Left ventricle myocardium inferior (tissue), 1 donor: ENCODE data around the gene SPDYE2B. TPM values are rescaled to one million over a fixed set of nuclear protein-coding genes. Genes with fewer than 3 reads are reported as not detected.
"Not testable (repeated sequence)": the region's sequence is repeated elsewhere in the genome, so short reads cannot be mapped to it uniquely, and the experiment has no call there.

ENCODE experiments used
- DNase-seq: peaks from one replicate; pipeline ENCODE4 v3.0.0-alpha.2; 2020
- H3K27ac ChIP-seq: fragments of 200-600 bp; replicated peaks from 2 replicates; pipeline ENCODE4 v1.8.0; 2021
- H3K27me3 ChIP-seq: fragments of 200-600 bp; 2 replicates; pipeline ENCODE4 v1.8.0; 2021; ENCODE audit warnings: low read depth
- H3K36me3 ChIP-seq: fragments of 200-600 bp; 2 replicates; pipeline ENCODE4 v1.8.0; 2021
- H3K4me1 ChIP-seq: fragments of 200-600 bp; 2 replicates; pipeline ENCODE4 v1.8.0; 2021
- H3K4me3 ChIP-seq: fragments of 200-600 bp; 2 replicates; pipeline ENCODE4 v1.8.0; 2021; ENCODE audit warnings: mild to moderate bottlenecking, moderate library complexity
- H3K9me3 ChIP-seq: fragments of 200-600 bp; replicated peaks from 2 replicates; pipeline ENCODE4 v1.8.0; 2021
- intact Hi-C: fragments of 100-400 bp; cut with micrococcal nuclease; formaldehyde crosslinking; loops from one replicate; pipeline ENCODE4 v1.11.0; 2022
- total RNA-seq: library from RNA; stranded (reverse); fragmentation: NEBNext Ultra II Directional; extraction: Animal tissue kit (Norgen Biotek cat#: 25700); gene quantifications from one replicate; pipeline ENCODE4 v1.2.1, GENCODE V29; 2021
- donor health status: DM: no; HTN: yes; CAD: no; lungs with severe emphysema.

The SPDYE2B gene
- total RNA-seq, 1 donor from 2014 or later = not detected

DNA sequence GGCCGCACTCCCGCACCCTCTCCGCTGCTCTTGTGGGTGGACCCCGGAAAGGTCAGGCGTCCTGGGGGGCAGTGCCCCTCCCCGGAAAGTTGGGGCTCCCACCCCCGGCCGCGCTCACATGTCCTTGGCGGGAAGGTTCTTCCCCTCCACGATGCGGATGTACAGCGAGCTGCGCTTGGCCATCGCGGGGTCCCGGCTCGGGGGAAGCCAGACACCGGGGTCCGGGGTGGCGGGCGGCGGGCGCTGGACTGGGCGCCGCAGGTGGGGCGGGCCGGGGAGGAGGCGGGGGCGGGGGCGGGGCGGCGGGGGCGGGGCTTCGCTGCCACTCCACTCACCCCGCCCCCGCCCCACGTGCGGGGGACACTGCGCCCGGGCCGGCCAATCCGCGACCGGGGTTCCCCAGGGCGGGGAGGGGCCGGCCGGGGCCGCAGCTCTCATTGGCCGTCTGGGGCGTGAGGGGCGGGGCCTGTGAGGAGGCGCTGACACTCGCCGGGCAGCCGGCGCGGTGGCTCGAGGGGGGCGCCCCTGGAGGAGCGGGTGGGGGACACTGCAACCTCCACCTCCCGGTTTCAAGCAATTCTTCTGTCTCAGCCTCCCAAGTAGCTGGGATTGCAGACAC is 33.5 kb upstream of the SPDYE2B start, which contains the start of gene RASA4:
Gene RASA4 (minus strand): TSS at position 250 of the 619 bp plus-strand sequence. CDS start 67 bp downstream, at position 183.
- H3K36me3 ChIP-seq, H3K27me3 ChIP-seq, H3K9me3 ChIP-seq, H3K4me1 ChIP-seq, intact Hi-C loops: not testable (repeated sequence)
- Histone ChIP-seq H3K4me3 (peak within 1 kb of the TSS; percentile 63), H3K27ac (peak within 1 kb of the TSS; percentile 56)
- peak; percentile 59 for DNase-seq

DNA sequence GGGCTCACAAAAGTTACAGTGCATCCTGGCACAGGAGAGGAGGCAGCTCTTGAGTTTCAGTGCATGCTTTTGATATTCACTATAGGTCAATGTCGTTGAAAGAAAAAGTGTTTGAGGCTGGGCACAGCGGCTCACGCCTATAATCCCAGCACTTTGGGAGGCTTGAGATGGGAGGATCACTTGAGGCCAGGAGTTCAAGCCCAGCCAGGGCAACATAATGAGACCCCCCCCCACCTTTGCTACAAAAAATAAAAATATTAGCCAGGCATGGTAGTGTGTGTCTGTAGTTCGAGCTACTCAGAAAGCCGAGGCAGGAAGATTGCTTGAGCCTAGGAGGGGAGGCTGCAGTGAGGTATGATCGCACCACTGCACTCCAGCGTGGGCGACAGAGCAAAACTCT is 32.0 kb upstream of the SPDYE2B start:
- peak; percentile 11 for DNase-seq
- H3K36me3 ChIP-seq, H3K27me3 ChIP-seq, H3K9me3 ChIP-seq, H3K4me1 ChIP-seq, H3K4me3 ChIP-seq, intact Hi-C loops, H3K27ac ChIP-seq: not testable (repeated sequence)

DNA sequence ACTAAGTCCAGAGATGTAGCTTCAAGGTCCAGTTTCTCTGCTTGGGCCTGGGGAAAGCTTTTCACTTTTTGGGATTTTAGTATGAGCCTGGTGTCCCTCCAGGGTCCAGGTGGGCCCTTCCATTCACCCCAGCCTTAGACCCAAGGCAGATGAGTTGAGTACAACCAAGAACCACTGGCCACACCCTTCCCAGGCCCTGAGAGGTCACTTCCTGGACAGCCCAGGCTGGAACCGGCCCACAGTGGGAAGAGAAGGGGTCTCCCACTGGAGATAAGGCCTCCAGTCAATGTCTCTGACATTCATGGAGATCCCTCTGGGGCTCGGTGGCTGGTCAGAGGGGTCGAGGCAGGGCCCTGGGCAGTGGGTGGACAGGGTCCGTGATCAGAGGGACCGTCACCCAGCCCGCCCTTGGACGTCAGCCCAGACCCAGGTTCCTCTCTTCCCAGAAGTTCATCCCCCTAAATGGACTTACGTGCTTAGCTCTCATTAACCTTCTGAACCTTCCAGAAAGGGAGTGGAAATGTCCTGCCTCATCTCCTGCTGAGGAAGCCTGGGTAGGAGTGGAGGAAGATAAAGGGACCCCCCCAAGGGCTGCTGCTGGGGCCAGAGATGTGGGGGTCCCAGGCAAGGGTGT is 22.7 kb upstream of the SPDYE2B start:
- H3K27me3 ChIP-seq, H3K4me1 ChIP-seq, intact Hi-C loops, H3K36me3 ChIP-seq, DNase-seq, H3K9me3 ChIP-seq, H3K4me3 ChIP-seq, H3K27ac ChIP-seq: not testable (repeated sequence)

DNA sequence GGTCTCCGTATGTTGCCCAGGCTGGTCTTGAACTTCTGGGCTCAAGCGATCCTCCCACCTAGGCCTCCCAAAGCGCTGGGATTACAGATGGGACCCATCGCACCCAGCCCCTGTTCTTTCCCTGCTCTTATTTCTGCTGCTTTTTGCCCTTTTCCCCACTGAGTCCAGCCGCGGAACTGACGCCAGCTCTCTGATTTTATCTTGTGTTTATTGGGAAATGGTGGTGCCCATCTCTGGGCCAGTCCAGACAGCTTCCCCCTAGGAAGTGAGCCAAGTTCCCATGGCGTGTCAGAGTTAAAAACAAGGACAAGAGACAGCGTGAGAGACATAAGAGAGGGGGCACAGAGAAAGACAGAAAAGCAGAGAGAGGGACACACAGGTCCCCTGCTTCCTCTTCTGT is 19.5 kb upstream of the SPDYE2B start:
- H3K27ac ChIP-seq, H3K4me3 ChIP-seq, H3K4me1 ChIP-seq, H3K27me3 ChIP-seq, H3K36me3 ChIP-seq, intact Hi-C loops, H3K9me3 ChIP-seq: not testable (repeated sequence)
- peak; percentile 7 for DNase-seq

DNA sequence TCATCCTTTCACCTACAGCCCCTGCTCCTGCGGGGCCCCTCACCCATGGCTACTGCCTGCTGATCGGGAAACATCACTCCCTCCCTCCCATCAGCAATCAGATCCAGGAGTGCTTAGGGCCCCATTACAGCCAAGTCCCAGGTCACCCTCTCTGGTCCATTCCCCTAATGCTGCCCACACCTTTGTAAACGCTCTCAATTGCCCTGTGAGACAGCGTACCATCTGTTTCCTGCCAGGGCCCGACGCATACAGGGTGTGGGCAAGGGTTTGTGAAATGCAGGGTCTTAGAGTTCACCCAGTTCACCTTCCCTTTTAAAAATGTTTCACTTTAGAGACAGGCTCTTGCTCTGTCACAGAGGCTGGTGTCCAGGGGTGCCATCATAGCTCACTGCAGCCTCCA is 15.8 kb upstream of the SPDYE2B start:
- H3K4me1 ChIP-seq, H3K36me3 ChIP-seq, DNase-seq, H3K27me3 ChIP-seq, H3K9me3 ChIP-seq, H3K4me3 ChIP-seq, intact Hi-C loops, H3K27ac ChIP-seq: not testable (repeated sequence)

DNA sequence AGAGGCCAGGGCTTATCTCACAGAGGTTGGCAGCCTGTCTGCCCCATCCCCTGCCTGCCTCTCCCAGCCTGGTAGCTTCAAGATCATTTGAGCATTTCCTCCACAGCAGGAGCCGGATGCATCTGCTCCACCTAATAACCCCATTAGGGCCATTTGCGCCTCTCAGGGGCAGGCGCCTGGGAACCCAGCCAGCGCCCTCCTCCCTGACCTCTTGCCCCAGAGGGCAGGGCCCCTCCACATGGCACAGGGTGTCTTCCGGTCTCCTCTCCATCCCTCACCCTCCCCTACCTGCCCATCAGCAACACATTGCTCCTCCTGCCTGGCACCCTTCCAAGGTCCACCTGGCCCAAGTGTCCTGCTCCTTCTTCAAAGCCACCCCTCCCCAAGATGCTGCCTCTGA is 14.8 kb upstream of the SPDYE2B start:
- H3K9me3 ChIP-seq, intact Hi-C loops, H3K27ac ChIP-seq, DNase-seq, H3K27me3 ChIP-seq, H3K36me3 ChIP-seq, H3K4me3 ChIP-seq, H3K4me1 ChIP-seq: not testable (repeated sequence)

DNA sequence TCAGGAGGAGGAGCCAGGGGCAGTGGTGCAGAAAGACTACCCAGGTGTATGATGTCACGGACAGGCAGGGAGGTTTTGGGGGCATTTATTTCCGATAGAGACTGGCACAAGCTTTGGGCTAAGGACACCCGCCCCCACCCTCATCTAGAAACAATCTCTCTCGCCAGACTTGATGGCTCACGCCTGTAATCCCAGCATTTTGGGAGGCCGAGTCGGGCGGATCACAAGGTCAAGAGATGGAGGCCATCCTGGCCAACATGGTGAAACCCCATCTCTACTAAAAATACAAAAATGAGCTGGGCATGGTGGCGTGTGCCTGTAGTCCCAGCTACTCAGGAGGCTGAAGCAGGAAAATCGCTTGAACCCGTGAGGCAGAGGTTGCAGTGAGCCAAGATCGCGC is 13.2 kb upstream of the SPDYE2B start:
- H3K4me3 ChIP-seq, intact Hi-C loops, H3K4me1 ChIP-seq, H3K27me3 ChIP-seq, H3K9me3 ChIP-seq, H3K27ac ChIP-seq, H3K36me3 ChIP-seq: not testable (repeated sequence)
- DNase-seq = peak; percentile 10

DNA sequence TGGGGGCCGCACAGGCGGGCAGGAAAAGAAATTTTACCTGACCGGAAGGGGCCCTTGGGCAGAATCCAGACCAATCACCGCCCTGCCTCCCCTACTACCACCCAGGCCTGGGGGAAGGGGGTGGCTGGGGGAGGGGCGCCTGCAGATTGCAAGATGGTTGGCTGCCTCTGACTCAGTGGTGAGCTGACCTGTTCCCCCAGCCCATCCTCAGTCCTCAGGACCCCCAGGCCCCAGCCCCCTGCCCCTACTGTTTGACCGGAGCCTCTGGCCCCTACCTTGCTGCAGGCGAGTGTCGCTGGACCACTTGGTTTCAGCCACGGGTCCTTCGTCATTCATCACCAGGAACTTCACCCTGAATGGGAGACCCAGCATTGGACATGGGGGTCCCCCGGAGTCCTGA is 11.3 kb upstream of the SPDYE2B start:
- intact Hi-C loops, H3K4me1 ChIP-seq, H3K27ac ChIP-seq, H3K9me3 ChIP-seq, H3K4me3 ChIP-seq, H3K27me3 ChIP-seq, H3K36me3 ChIP-seq: not testable (repeated sequence)
- peak; percentile 13 for DNase-seq

DNA sequence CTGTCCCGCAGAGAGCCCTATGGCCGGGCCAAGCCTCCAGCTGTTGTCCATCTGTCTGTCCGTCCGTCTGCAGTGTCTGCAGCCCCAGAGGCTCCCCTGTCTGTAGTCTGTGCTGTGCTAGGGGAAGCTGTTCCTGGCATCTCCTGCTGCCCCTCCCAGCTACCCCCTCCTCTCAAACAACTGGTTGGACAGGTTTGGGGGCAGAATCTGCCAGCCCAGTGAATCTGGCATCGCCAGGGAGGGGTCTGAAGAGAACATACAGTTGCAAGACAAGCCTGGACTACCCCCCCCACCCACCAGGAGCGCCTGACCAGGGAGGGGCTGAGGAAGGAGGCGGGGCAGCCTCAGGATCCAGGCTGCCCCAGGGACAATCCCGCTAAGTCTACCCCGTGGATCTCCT is 7.4 kb upstream of the SPDYE2B start, which contains the start of gene UPK3BL1:
Gene UPK3BL1 (minus strand): TSS at position 101 of the 400 bp plus-strand sequence. CDS start 50 bp downstream, at position 51.
- not testable (repeated sequence) for H3K9me3 ChIP-seq, H3K36me3 ChIP-seq, H3K27me3 ChIP-seq

DNA sequence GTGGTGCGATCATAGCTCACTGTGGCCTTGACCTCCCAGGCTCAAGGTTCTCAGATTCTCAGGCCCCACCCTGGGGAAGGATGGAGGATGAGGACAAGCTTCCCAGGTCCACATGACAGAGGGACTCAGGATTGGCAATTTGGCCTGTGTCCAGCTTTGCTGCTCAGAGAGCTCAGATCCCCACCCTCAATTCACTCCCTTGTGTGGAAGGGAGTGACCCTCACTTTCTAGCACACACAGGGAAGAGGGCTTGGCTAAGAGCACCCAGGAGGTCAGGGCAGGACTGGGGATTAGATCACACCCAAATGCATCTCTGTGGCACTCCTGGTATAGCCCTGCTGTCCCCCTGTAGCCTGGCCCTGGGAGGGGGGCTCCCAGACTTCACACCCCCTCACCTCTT is 6.7 kb upstream of the SPDYE2B start:
- H3K36me3 ChIP-seq, intact Hi-C loops, H3K27me3 ChIP-seq, H3K27ac ChIP-seq, DNase-seq, H3K4me1 ChIP-seq, H3K9me3 ChIP-seq, H3K4me3 ChIP-seq: not testable (repeated sequence)

More for the DNA sequence above, 7.4 kb upstream of the SPDYE2B start, which contains the start of gene UPK3BL1:
- H3K27ac ChIP-seq, intact Hi-C loops, DNase-seq, H3K4me1 ChIP-seq, H3K4me3 ChIP-seq: not testable (repeated sequence)

DNA sequence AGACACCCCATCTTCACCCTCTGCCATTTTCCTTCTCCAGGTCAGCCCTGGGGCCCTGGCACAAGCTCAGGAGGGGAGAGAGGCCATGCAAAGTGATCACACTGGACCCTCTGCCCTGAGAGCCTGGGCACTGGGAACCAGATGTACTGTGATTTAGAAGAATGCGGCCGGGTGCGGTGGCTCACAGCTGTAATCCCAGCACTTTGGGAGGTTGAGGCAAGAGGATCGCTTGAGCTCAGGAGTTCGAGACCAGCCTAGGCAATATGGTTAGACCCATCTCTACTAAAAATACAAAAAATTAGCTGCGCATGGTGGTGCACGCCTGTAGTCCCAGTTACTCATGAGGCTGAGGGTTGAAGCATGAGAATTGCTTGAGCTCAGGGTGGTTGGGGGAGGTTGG is 2.3 kb upstream of the SPDYE2B start:
- H3K27ac ChIP-seq, intact Hi-C loops, H3K27me3 ChIP-seq, H3K4me3 ChIP-seq, H3K36me3 ChIP-seq, H3K4me1 ChIP-seq, H3K9me3 ChIP-seq: not testable (repeated sequence)
- DNase-seq = peak; percentile 9

DNA sequence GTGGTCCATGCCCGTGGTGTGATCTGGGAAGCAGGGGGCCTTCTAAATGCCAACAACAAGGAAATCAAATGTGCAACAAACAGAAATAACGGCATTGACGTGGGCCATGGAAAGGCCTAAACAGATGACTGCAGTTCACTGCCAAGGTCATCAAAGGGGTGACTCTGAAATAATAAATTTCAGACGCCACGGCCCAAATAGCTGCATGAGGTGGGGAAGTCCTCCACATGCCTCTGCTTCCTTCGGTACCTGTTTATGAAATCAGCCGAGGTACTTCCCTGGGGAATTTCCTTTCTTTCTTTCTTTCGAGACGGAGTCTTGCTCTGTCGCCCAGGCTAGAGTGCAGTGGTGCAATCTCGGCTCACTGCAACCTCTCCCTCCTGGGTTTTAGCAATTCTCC is 14.6 kb downstream of the SPDYE2B start:
- DNase-seq, H3K9me3 ChIP-seq, H3K4me3 ChIP-seq, H3K27me3 ChIP-seq, H3K4me1 ChIP-seq, H3K36me3 ChIP-seq, H3K27ac ChIP-seq, intact Hi-C loops: not testable (repeated sequence)

DNA sequence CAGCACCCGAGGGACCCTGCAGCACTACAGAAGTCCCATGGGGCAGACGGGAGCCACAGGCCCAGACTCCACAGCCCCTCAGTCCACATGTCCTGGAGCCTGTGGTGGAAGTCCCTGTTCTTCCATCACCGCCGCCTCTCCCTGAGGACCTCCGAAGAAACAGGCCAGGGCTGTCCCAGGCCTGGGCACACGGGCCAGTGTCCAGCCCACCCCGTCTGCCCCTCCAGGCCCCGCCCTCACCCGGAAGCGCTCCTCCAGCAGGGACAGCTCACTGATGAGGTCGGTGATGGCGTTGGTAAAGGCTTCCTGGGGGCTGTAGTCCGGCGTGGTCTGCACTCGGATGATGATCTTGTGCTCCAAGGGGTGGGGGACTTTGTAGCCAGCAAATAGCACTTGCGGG is 16.7 kb downstream of the SPDYE2B start:
- H3K27ac ChIP-seq, H3K27me3 ChIP-seq, H3K4me3 ChIP-seq, DNase-seq, H3K9me3 ChIP-seq, H3K4me1 ChIP-seq, intact Hi-C loops, H3K36me3 ChIP-seq: not testable (repeated sequence)

DNA sequence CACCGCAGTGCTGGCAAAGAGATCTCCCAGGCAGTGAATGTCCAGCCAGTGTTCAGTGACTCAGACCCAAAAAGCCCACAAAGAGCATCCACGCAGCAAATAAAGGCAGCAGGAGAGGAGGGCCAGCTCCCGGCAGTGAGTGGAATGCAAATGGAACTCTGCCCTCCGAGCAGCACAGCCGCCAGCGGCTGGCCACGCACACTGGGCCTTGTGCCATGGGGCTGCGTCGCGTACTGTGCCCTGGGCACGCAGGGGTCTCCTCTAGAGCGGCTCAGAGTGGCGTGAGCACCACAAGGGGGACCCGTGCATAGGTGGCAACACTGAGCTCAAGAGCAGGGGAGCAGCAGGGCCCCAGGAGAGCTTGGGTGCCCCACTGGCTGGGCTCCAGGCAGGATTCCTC is 17.4 kb downstream of the SPDYE2B start:
- DNase-seq, H3K9me3 ChIP-seq, H3K27ac ChIP-seq, H3K4me1 ChIP-seq, intact Hi-C loops, H3K36me3 ChIP-seq, H3K4me3 ChIP-seq, H3K27me3 ChIP-seq: not testable (repeated sequence)
